ENCODE results near the gene GNPTAB. TPM values are rescaled to one million over a fixed set of nuclear protein-coding genes. Genes with fewer than 3 reads are reported as not detected.

GNPTAB gene
- total and polyA plus RNA-seq, 12 donors = 7.6 to 31.3 (median 15.9) TPM

DNA sequence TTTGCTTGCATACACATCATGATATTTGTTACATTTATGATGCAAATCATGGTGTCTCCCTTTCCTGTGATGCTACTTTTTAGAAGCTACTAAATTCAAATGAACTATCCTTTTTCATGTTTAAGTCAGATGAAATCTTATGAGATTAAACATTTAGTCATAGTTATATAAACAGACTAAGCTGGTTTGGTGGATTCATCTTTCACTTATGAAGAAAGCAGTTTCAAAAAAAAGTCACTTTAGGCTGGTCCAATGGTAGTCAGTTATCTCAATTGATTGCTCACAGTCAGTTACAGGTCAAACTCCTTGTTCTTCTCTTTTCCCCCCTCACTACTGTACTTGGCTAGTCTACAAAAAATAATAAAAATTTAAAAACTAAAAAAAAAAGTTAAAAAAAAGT, 111.2 kb downstream of the GNPTAB start:
- peaks cover 0 to under 1% (median 0%) of the 10 kb centered on the region in 3 donors for H3K9me3 ChIP-seq (replicated peaks in 1 of 3)
- H3K4me3 ChIP-seq = no peak overlapping the region
- intact Hi-C loops (cut with DNase I) = no loop called here
- peaks cover 0 to 23% of the 10 kb centered on the region in 2 donors for H3K4me1 ChIP-seq (replicated peaks in 1 of 2)
- no peak for DNase-seq
- peaks cover 0 to 8% of the 10 kb centered on the region in 2 donors for H3K36me3 ChIP-seq (replicated peaks in 1 of 2)
- no peak overlapping the region for H3K27ac ChIP-seq
- H3K27me3 ChIP-seq = no peaks in the 10 kb centered on the region
- TF ChIP-seq, protein P1, sequence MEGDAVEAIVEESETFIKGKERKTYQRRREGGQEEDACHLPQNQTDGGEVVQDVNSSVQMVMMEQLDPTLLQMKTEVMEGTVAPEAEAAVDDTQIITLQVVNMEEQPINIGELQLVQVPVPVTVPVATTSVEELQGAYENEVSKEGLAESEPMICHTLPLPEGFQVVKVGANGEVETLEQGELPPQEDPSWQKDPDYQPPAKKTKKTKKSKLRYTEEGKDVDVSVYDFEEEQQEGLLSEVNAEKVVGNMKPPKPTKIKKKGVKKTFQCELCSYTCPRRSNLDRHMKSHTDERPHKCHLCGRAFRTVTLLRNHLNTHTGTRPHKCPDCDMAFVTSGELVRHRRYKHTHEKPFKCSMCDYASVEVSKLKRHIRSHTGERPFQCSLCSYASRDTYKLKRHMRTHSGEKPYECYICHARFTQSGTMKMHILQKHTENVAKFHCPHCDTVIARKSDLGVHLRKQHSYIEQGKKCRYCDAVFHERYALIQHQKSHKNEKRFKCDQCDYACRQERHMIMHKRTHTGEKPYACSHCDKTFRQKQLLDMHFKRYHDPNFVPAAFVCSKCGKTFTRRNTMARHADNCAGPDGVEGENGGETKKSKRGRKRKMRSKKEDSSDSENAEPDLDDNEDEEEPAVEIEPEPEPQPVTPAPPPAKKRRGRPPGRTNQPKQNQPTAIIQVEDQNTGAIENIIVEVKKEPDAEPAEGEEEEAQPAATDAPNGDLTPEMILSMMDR (IDR thresholded peaks at IDR 0.05) = no peak
- TF ChIP-seq POLR2A (IDR thresholded peaks at IDR 0.05) = no peak

DNA sequence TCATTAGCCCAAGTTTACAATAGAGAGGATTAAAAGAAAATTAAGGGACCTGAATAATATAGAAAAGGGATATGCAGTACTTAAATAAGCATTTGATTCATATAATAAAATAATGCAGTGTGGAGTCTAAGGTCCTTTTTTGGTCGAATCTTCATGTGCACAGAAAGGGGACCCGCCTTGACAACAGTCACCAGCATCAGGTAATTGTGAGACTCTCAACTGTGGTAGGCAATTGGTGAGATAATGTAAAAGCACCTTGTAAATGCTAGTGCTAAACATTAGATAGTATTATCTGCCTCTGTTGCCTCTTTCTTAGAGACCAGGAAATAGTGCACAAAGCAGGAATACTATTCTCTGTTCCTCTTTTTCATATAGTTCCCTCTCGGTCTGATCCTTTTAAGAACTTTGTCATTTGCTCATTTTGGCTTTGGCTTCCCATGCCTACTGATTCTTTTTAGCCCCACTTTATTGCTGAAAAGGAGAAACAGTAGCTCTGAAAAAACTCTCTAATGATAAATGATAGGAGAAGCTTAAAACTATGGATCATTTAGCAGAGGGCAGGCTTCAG, 115.8 kb downstream of the GNPTAB start:
- Histone ChIP-seq H3K9me3 (replicated peaks in 1 of 3) (peaks cover 0 to 5% (median 0%) of the 10 kb centered on the region in 3 donors), H3K4me3 (no peak overlapping the region), H3K4me1 (replicated peaks in 1 of 2) (peaks cover 13 to 46% of the 10 kb centered on the region in 2 donors), H3K36me3 (replicated peaks in 1 of 2) (no peaks in the 10 kb centered on the region), H3K27ac (peak overlapping the region in 1 of 5 donors; percentile 19), H3K27me3 (no peaks in the 10 kb centered on the region)
- 80 to 87% (median 84%) methylated on average over 3 of the region's 3 CpGs for WGBS, 4 donors
- intact Hi-C loops (cut with DNase I) = no loop called here
- TF ChIP-seq, protein P1 (IDR thresholded peaks at IDR 0.05) = no peak
- no peak for TF ChIP-seq POLR2A (IDR thresholded peaks at IDR 0.05)
- DNase-seq = no peak

DNA sequence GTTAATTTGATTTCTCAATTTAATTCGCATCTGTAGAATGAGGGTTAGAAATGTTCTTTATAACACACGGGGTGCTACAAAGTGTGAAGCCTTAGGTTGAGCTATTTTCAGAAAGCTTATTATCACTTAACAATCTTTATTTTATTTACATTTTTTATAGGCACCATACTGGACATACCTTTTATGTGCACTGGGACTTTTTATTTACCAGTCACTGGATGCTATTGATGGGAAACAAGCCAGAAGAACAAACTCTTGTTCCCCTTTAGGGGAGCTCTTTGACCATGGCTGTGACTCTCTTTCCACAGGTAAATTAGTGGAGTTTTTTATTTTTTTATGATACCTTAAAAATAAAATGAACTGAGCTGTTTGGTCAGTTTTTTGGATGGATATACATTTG, 116.8 kb downstream of the GNPTAB start:
- Histone ChIP-seq H3K27me3 (no peaks in the 10 kb centered on the region), H3K36me3 (replicated peaks in 1 of 2) (no peaks in the 10 kb centered on the region), H3K4me3 (no peak overlapping the region), H3K4me1 (replicated peaks in 1 of 2) (peaks cover 13 to 53% of the 10 kb centered on the region in 2 donors), H3K27ac (peak overlapping the region in 3 of 5 donors; percentile 56 to 81 (median 74)), H3K9me3 (replicated peaks in 1 of 3) (peaks cover 0 to 5% (median 0%) of the 10 kb centered on the region in 3 donors)
- TF ChIP-seq POLR2A (IDR thresholded peaks at IDR 0.05) = no peak
- TF ChIP-seq, protein P1 (IDR thresholded peaks at IDR 0.05) = no peak
- no peak for DNase-seq
- WGBS, 4 donors = 84 to 88% (median 86%) methylated on average over 2 of the region's 2 CpGs
- intact Hi-C loops (cut with DNase I) = no loop called here

DNA sequence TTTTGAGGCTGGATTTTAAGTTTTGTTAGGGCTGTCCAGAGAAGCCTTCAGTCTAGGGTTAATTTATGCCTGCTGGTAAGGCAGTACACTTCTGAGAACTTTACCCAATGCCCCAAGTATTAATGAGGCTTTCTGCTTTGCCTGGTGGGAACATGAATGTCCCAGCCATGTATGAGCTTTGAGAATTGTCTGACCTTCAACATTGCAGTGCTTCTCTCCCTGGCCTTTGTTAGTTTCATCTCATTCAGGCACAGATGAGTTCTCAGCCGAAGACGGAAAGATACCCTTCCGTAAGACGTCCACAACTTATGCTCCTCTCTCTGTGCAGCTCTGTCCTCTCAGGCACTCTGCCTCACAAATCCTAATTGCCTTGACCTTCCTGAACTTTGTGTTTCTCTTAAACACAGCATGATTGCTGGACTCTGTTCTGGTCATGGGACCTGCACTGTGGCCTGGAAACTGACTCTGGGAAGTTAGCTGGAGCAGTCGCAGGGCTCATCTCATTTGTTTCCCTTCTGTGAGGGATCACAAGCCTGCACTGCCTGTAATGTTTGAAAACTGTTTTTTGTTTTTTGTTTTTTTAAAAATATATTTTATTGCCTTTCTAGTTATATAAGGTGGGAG, 117.6 kb downstream of the GNPTAB start:
- 21 to 26% (median 24%) methylated on average over 5 of the region's 5 CpGs for WGBS, 4 donors
- peaks cover 13 to 53% of the 10 kb centered on the region in 2 donors for H3K4me1 ChIP-seq (replicated peaks in 1 of 2)
- peak overlapping the region in 1 of 4 donors; percentile 15 for H3K4me3 ChIP-seq
- H3K27ac ChIP-seq = peak overlapping the region; percentile 16 to 81 (median 56)
- DNase-seq = peak; percentile 47 to 76 (median 69)
- TF ChIP-seq, protein P1 (IDR thresholded peaks at IDR 0.05) = no peak
- peak in 1 of 2 donors; percentile 50 for TF ChIP-seq POLR2A (IDR thresholded peaks at IDR 0.05)
- H3K27me3 ChIP-seq = no peaks in the 10 kb centered on the region
- intact Hi-C loops (cut with DNase I) = no loop called here
- H3K9me3 ChIP-seq (replicated peaks in 1 of 3) = peaks cover 0 to 5% (median 0%) of the 10 kb centered on the region in 3 donors
- no peaks in the 10 kb centered on the region for H3K36me3 ChIP-seq (replicated peaks in 1 of 2)
